ENCODE results near the gene TMC3.
A peak's percentile ranks its signal among the peaks of the same experiment; 100 is the strongest.
"Not testable (repeated sequence)": the region's sequence is repeated elsewhere in the genome, so short reads cannot be mapped to it uniquely, and the experiment has no call there.

Gene TMC3

GRCh38 chr15:81343371-81343770 is 30.6 kb downstream of the TMC3 start:
- DNase-seq (ENCODE audit: low spot score), result no peak

- DNase-seq (ENCODE audit: low spot score), result no peak
Measured at GRCh38 chr15:81341351-81341750, 32.7 kb downstream of the TMC3 start.

- no peak for DNase-seq (ENCODE audit: low spot score)
Measured at GRCh38 chr15:81339851-81340250, 34.2 kb downstream of the TMC3 start.

GRCh38 chr15:81339321-81339720 is 34.7 kb downstream of the TMC3 start:
- DNase-seq (ENCODE audit: low spot score), result no peak

GRCh38 chr15:81338170-81339007 is 35.6 kb downstream of the TMC3 start:
- peak; percentile 42 for DNase-seq (ENCODE audit: low spot score)

- no peak for DNase-seq (ENCODE audit: low spot score)
Measured at GRCh38 chr15:81337713-81338157, 36.3 kb downstream of the TMC3 start.

- DNase-seq (ENCODE audit: low spot score), result no peak
Measured at GRCh38 chr15:81337241-81337640, 36.8 kb downstream of the TMC3 start.

GRCh38 chr15:81336568-81336967 is 37.4 kb downstream of the TMC3 start:
- DNase-seq (ENCODE audit: low spot score), result peak; percentile 12

- DNase-seq (ENCODE audit: low spot score), result no peak
Measured at GRCh38 chr15:81335631-81336030, 38.4 kb downstream of the TMC3 start.

GRCh38 chr15:81334768-81335435 is 39.1 kb downstream of the TMC3 start:
- no peak for DNase-seq (ENCODE audit: low spot score)

GRCh38 chr15:81333363-81333762 is 40.6 kb downstream of the TMC3 start:
- DNase-seq (ENCODE audit: low spot score), result no peak

GRCh38 chr15:81332326-81332725 is 41.7 kb downstream of the TMC3 start:
- no peak for DNase-seq (ENCODE audit: low spot score)

GRCh38 chr15:81331600-81331999 is 42.4 kb downstream of the TMC3 start:
- DNase-seq (ENCODE audit: low spot score), result no peak

- not testable (repeated sequence) for DNase-seq (ENCODE audit: low spot score)
Measured at GRCh38 chr15:81331141-81331540, 42.9 kb downstream of the TMC3 start.

- no peak for DNase-seq (ENCODE audit: low spot score)
Measured at GRCh38 chr15:81330366-81331090, 43.5 kb downstream of the TMC3 start.

GRCh38 chr15:81329446-81329845 is 44.6 kb downstream of the TMC3 start:
- DNase-seq (ENCODE audit: low spot score), result no peak

GRCh38 chr15:81327516-81327915 is 46.5 kb downstream of the TMC3 start:
- DNase-seq (ENCODE audit: low spot score), result peak; percentile 66

- DNase-seq (ENCODE audit: low spot score), result no peak
Measured at GRCh38 chr15:81326466-81327212, 47.4 kb downstream of the TMC3 start.

- DNase-seq (ENCODE audit: low spot score), result peak; percentile 97
Measured at GRCh38 chr15:81323944-81324881, 49.8 kb downstream of the TMC3 start, which contains the start of gene STARD5. TSS of gene STARD5 (minus strand) at chr15:81324141. CDS start at chr15:81324099, 42 bp downstream.

- no peak for DNase-seq (ENCODE audit: low spot score)
Measured at GRCh38 chr15:81323559-81323943, 50.5 kb downstream of the TMC3 start.

Measured in AG08396 (cell line).